Neuronal stem cell (in vitro differentiated cells): ENCODE results near the gene LTB.

Experiments used
- DNase-seq: peaks from one replicate; pipeline ENCODE4 v3.0.0-alpha.2; 2013; ENCODE audit warnings: low spot score
- H2AFZ ChIP-seq: one replicate; pipeline ENCODE4 v1.6.1; 2013; ENCODE audit warnings: mild to moderate bottlenecking, low read length, inconsistent platforms
- H2AK5ac ChIP-seq: 2 replicates; pipeline ENCODE4 v1.6.1; 2013; ENCODE audit warnings: low read depth, mild to moderate bottlenecking, inconsistent platforms, low read length, moderate library complexity, mixed read lengths
- H2BK120ac ChIP-seq: 2 replicates; pipeline ENCODE4 v1.6.1; 2013; ENCODE audit warnings: low read depth, mild to moderate bottlenecking, inconsistent platforms, low read length, moderate library complexity, mixed read lengths
- H2BK12ac ChIP-seq: one replicate; pipeline ENCODE4 v1.6.1; 2013; ENCODE audit warnings: low read length, inconsistent platforms
- H2BK15ac ChIP-seq: 2 replicates; pipeline ENCODE4 v1.6.1; 2013; ENCODE audit warnings: mild to moderate bottlenecking, low read length, inconsistent platforms, mixed read lengths
- H2BK5ac ChIP-seq: one replicate; pipeline ENCODE4 v1.6.1; 2013; ENCODE audit warnings: inconsistent platforms, mild to moderate bottlenecking, low read length, moderate library complexity
- H3K14ac ChIP-seq: one replicate; pipeline ENCODE4 v1.6.1; 2013; ENCODE audit warnings: low read length, inconsistent platforms
- H3K18ac ChIP-seq: 2 replicates; pipeline ENCODE4 v1.6.1; 2013; ENCODE audit warnings: low read length, inconsistent platforms
- H3K23ac ChIP-seq: 2 replicates; pipeline ENCODE4 v1.6.1; 2013; ENCODE audit warnings: low read depth, mild to moderate bottlenecking, mixed read lengths, low read length, inconsistent platforms; ENCODE audit not compliant: poor library complexity
- H3K27ac ChIP-seq: replicated peaks from 3 replicates; pipeline ENCODE4 v1.5.1; 2013; ENCODE audit warnings: low read length, inconsistent platforms
- H3K27me3 ChIP-seq, 3 experiments: 2 replicates each; pipeline ENCODE4 v1.6.1; 2013; ENCODE audit warnings: low read length in 3 of 3, mild to moderate bottlenecking in 2 of 3, inconsistent platforms in 1 of 3, low read depth in 1 of 3, mixed read lengths in 1 of 3, moderate library complexity in 1 of 3; ENCODE audit not compliant: control insufficient read depth in 3 of 3, insufficient read depth in 3 of 3
- H3K36me3 ChIP-seq, 2 donors: replicated peaks in 1 of 2; 2 replicates each; pipeline ENCODE4 v1.6.1; 2013; ENCODE audit warnings: low read length in 2 of 2; ENCODE audit not compliant: control insufficient read depth in 2 of 2, insufficient read depth in 2 of 2
- H3K4ac ChIP-seq: 2 replicates; pipeline ENCODE4 v1.6.1; 2013; ENCODE audit warnings: inconsistent platforms, mild to moderate bottlenecking, low read length, moderate library complexity
- H3K4me1 ChIP-seq, 2 donors: 1 replicate in 1 of 2; 2 replicates in 1 of 2; pipeline ENCODE4 v1.6.1; 2013; ENCODE audit warnings: low read length in 2 of 2, low read depth in 1 of 2; ENCODE audit not compliant: control insufficient read depth in 2 of 2, insufficient read depth in 1 of 2
- H3K4me2 ChIP-seq: one replicate; pipeline ENCODE4 v1.6.1; 2013; ENCODE audit warnings: mild to moderate bottlenecking, low read length, inconsistent platforms; ENCODE audit not compliant: insufficient read depth, poor library complexity, severe bottlenecking
- H3K4me3 ChIP-seq, 2 donors: 2 replicates each; pipeline ENCODE4 v1.5.1; 2013; ENCODE audit warnings: low read length in 2 of 2, mild to moderate bottlenecking in 2 of 2, inconsistent platforms in 1 of 2, moderate library complexity in 1 of 2
- H3K79me1 ChIP-seq: one replicate; pipeline ENCODE4 v1.6.1; 2013; ENCODE audit warnings: low read depth, mild to moderate bottlenecking, inconsistent platforms, low read length, moderate library complexity
- H3K9ac ChIP-seq: one replicate; pipeline ENCODE4 v1.6.1; 2013; ENCODE audit warnings: mild to moderate bottlenecking, low read depth, low read length, inconsistent platforms; ENCODE audit not compliant: poor library complexity
- H3K9me3 ChIP-seq, 2 donors: replicated peaks in 1 of 2; 2 replicates each; pipeline versions ENCODE3 to v1.6.1; 2013; ENCODE audit warnings: low read length in 2 of 2, mild to moderate bottlenecking in 2 of 2, inconsistent platforms in 1 of 2, low read depth in 1 of 2, mixed read lengths in 1 of 2, moderate library complexity in 1 of 2; ENCODE audit not compliant: control insufficient read depth in 2 of 2, insufficient read depth in 1 of 2
- H4K8ac ChIP-seq: one replicate; pipeline ENCODE4 v1.6.1; 2013; ENCODE audit warnings: low read depth, mild to moderate bottlenecking, inconsistent platforms, low read length, moderate library complexity
- H4K91ac ChIP-seq: one replicate; pipeline ENCODE4 v1.6.1; 2013; ENCODE audit warnings: low read length, low read depth, mild to moderate bottlenecking, inconsistent platforms; ENCODE audit not compliant: poor library complexity
- WGBS, 2 donors: extraction: QIAGEN DNeasy Blood & Tissue Kit; methylation state at CpG; one replicate each; pipeline ENCODE4 v1.1.7; 2013; ENCODE audit warnings: missing lambda C conversion rate in 2 of 2, mixed read lengths in 1 of 2; ENCODE audit not compliant: insufficient read length in 2 of 2, insufficient replicate concordance in 1 of 2; ENCODE audit errors: extremely low coverage in 2 of 2; 5-methylcytosine and 5-hydroxymethylcytosine counted together

LTB gene

DNA sequence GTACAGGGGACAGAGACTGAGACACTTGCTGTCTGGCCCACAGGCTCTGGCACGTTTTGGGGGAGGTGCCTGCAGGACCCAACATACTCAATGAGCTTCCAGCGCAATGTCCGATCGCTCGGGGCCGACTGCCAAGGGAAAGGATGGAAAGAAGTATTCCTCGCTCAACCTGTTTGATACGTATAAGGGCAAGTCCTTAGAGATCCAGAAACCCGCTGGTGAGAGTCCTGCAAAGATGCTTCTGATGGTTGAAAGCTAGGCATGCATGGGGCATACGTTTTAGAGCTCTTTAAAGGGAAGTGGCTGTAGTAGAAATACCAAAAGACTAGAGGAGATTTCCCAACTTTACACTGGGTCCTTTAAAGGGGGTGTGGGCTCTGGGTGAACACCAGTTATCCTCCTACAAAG, 40.5 kb upstream of the LTB start:
- H3K18ac ChIP-seq: no peak overlapping the region
- H4K8ac ChIP-seq: no peak overlapping the region
- H2BK15ac ChIP-seq: no peak overlapping the region
- no peak overlapping the region for H2AFZ ChIP-seq
- H3K23ac ChIP-seq: no peak overlapping the region
- no peak overlapping the region for H3K9ac ChIP-seq
- H2BK5ac ChIP-seq: no peak overlapping the region
- H2BK120ac ChIP-seq: no peak overlapping the region
- H2AK5ac ChIP-seq: no peak overlapping the region
- H3K27ac ChIP-seq: no peak overlapping the region
- WGBS, 2 donors: no CpG with 5 or more reads among the region's 10 CpGs
- peaks cover 52 to 64% of the 10 kb centered on the region in 2 donors for H3K36me3 ChIP-seq
- H3K79me1 ChIP-seq: peaks cover 5% of the 10 kb centered on the region
- H3K4me2 ChIP-seq: peak overlapping the region; percentile 28
- no peak overlapping the region for H3K4ac ChIP-seq
- DNase-seq: no peak
- H2BK12ac ChIP-seq: no peak overlapping the region
- H3K9me3 ChIP-seq: no peaks in the 10 kb centered on the region
- H3K27me3 ChIP-seq: no peaks in the 10 kb centered on the region
- H3K4me1 ChIP-seq: peaks cover 5 to 11% of the 10 kb centered on the region in 2 donors
- no peak overlapping the region for H4K91ac ChIP-seq
- H3K4me3 ChIP-seq: peak overlapping the region in 1 of 2 donors; percentile 85
- H3K14ac ChIP-seq: no peak overlapping the region

DNA sequence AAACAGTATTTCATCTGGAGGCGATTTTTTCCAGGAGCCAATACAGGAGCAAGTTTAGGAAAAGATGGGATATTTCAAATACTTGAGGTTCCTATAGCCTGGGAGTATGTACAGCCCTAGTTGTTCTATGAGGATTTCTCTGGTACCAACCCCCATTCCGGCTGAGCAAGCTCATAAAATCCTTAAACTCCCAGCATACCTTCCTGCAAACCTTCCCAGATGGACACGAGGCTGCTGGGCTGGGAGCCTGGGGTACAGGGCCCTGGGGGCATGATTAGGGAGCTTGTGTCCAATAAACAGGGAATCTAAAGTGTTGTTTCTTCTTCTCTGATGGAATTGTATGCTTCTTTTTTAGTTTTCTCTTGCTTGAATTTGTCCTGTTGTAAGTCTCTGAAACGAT, 39.8 kb upstream of the LTB start:
- Histone ChIP-seq H3K27me3 (no peaks in the 10 kb centered on the region), H2BK5ac (no peak overlapping the region), H3K9ac (no peak overlapping the region), H3K4me3 (peak overlapping the region; percentile 85 to 95), H2AFZ (no peak overlapping the region), H3K4me1 (peaks cover 5 to 11% of the 10 kb centered on the region in 2 donors), H3K79me1 (peaks cover 5% of the 10 kb centered on the region), H4K8ac (no peak overlapping the region), H3K18ac (no peak overlapping the region), H2BK12ac (no peak overlapping the region), H3K4me2 (peak overlapping the region; percentile 82), H3K23ac (no peak overlapping the region), H3K4ac (no peak overlapping the region), H2BK120ac (no peak overlapping the region), H3K36me3 (peaks cover 45 to 57% of the 10 kb centered on the region in 2 donors), H3K14ac (no peak overlapping the region), H2AK5ac (no peak overlapping the region), H3K27ac (no peak overlapping the region), H4K91ac (no peak overlapping the region), H3K9me3 (no peaks in the 10 kb centered on the region), H2BK15ac (no peak overlapping the region)
- no CpG with 5 or more reads among the region's 4 CpGs for WGBS, 2 donors
- no peak for DNase-seq

DNA sequence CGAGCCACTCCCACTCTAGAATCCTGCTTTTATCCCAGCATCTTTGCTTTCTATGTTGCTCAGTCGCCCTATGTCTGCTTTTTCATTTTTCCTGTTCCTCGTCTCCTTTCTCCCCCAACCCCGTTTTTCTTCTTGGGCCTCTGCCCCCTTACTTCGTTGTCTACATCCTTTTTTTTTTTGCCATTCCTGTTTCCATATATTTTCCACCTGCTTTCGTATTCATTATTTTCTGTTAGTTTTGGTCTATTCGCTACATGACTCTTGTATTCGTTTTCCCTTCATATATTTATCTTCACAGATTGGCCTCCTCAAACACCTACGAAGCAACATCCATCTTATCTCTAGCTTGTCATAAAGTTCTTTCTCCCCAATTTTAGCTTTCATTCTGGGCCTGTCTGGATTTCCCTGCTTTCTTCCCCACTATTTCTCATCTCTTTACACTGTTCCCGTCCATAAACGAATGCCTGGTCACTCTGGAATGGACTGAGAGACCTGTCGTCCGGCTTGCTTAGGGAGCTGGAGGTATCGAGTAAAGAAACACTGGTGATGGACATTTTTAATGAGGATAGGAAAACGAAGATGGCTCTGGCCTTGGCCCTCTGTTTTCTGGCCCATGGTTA, 39.2 kb upstream of the LTB start:
- H3K4me2 ChIP-seq: peak overlapping the region; percentile 82
- H2BK15ac ChIP-seq: peak overlapping the region; percentile 69
- no peak overlapping the region for H4K8ac ChIP-seq
- H3K14ac ChIP-seq: no peak overlapping the region
- no peak overlapping the region for H3K23ac ChIP-seq
- no peaks in the 10 kb centered on the region for H3K27me3 ChIP-seq
- DNase-seq: no peak
- no peak overlapping the region for H4K91ac ChIP-seq
- peak overlapping the region; percentile 43 for H2AK5ac ChIP-seq
- peak overlapping the region; percentile 81 for H2AFZ ChIP-seq
- no peak overlapping the region for H2BK120ac ChIP-seq
- H3K27ac ChIP-seq: peak overlapping the region; percentile 94
- peak overlapping the region; percentile 85 to 95 for H3K4me3 ChIP-seq
- peaks cover 40 to 51% of the 10 kb centered on the region in 2 donors for H3K36me3 ChIP-seq
- H2BK12ac ChIP-seq: no peak overlapping the region
- peak overlapping the region; percentile 95 for H3K9ac ChIP-seq
- H2BK5ac ChIP-seq: peak overlapping the region; percentile 96
- H3K4ac ChIP-seq: no peak overlapping the region
- peaks cover 5% of the 10 kb centered on the region for H3K79me1 ChIP-seq
- no CpG with 5 or more reads among the region's 15 CpGs for WGBS, 2 donors
- H3K4me1 ChIP-seq: peaks cover 5 to 11% of the 10 kb centered on the region in 2 donors
- H3K9me3 ChIP-seq: no peaks in the 10 kb centered on the region
- peak overlapping the region; percentile 98 for H3K18ac ChIP-seq

DNA sequence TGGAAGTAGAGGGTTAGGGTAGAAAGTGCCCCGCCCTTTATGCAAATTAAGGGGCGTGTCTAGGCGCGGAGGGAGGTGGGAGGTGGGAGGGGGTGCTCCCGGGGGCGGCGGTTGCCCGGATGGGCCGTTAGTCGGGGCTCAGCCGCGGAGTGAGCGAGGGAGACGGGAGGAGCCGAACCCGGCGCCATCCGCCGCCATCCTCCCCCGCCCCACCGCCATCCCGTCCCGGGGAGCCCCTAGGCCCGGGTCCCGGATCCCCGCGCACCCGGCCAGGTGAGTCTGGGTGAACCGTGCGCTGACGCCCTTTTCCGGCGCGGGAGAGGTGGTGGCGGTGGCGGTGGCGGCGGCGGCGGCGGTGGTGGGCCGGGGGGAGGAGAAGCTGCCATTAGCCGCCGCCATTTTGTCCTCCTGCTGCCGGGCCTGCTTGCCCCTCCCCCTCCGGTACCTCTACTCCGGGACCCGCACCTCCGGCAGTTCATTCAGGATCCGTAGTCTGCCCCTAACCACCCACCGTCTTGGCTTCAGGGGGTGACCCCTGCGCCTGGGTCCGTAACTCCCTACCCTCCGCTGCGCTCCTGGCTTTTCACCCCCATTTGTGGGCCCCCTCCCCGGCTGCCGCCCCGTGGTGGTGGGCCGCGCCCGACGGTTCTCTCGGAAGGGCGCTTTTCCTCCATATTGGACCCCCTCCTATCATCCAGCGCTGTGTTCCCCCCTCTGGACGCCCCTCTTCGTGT, 38.5 kb upstream of the LTB start, which contains the start of gene PRRC2A:
PRRC2A (plus strand) TSS at position 130 of the 734 bp plus-strand sequence. CDS start 2,075 bp downstream, outside the sequence.
- H3K4ac ChIP-seq: no peak within 1 kb of the TSS
- H2BK120ac ChIP-seq: peak within 1 kb of the TSS; percentile 57
- peak within 1 kb of the TSS; percentile 85 to 95 for H3K4me3 ChIP-seq
- peak within 1 kb of the TSS; percentile 97 for H3K23ac ChIP-seq
- H4K8ac ChIP-seq: peak within 1 kb of the TSS; percentile 96
- peak within 1 kb of the TSS; percentile 82 for H3K4me2 ChIP-seq
- no peak within 1 kb of the TSS for H3K14ac ChIP-seq
- no peaks in the 10 kb centered on the region for H3K9me3 ChIP-seq
- H3K18ac ChIP-seq: peak within 1 kb of the TSS; percentile 100
- no peak for DNase-seq
- H2AK5ac ChIP-seq: peak within 1 kb of the TSS; percentile 43
- no peak within 1 kb of the TSS for H4K91ac ChIP-seq
- H3K27ac ChIP-seq: peak within 1 kb of the TSS; percentile 100
- H2BK5ac ChIP-seq: peak within 1 kb of the TSS; percentile 96
- H3K36me3 ChIP-seq: peaks cover 33 to 45% of the 10 kb centered on the region in 2 donors
- peaks cover 7 to 13% of the 10 kb centered on the region in 2 donors for H3K4me1 ChIP-seq
- H2BK12ac ChIP-seq: no peak within 1 kb of the TSS
- peak within 1 kb of the TSS; percentile 83 for H2AFZ ChIP-seq
- no peaks in the 10 kb centered on the region for H3K27me3 ChIP-seq
- peak within 1 kb of the TSS; percentile 96 for H3K9ac ChIP-seq
- WGBS, 2 donors: no CpG with 5 or more reads among the region's 67 CpGs
- peaks cover 5% of the 10 kb centered on the region for H3K79me1 ChIP-seq
- peak within 1 kb of the TSS; percentile 82 for H2BK15ac ChIP-seq
